OCI-LY3 (cell line): ENCODE results near the gene CD160.

Source experiments
- CTCF ChIP-seq: fragments of 200-600, 300-600 bp; sonication (generic); IDR thresholded peaks from 2 replicates; pipeline ENCODE4 v1.5.1; 2014; ENCODE audit warnings: antibody characterized with exemption, low read length, low read depth
- EZH2phosphoT487 ChIP-seq: fragments of 200-600 bp; shearing (Covaris generic); IDR thresholded peaks from 2 replicates; pipeline ENCODE4 v1.6.1; 2018; ENCODE audit warnings: antibody characterized with exemption, mixed run types, low read depth

DNA sequence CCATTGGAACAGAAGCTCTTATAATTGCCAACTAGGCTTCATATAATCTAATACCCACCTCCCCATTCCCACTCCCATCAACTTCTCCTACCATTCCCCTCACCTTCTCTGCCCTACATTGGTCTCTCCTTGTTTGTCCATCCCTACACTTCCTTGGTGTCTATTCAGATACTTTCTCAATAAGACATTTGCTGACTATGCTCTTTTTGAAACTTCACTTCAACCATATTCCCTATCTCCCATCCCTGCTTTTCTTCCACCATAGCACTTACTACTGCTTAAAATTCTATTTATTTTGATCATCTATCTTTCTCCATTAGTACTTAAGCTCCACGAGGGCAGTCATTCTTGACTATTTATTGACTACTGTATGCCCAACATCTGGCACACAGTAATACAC, 40.4 kb downstream of the CD160 start:
- TF ChIP-seq CTCF (no peak), EZH2phosphoT487 (no peak)
